ENCODE measurements around the gene DNAJC1.

DNA sequence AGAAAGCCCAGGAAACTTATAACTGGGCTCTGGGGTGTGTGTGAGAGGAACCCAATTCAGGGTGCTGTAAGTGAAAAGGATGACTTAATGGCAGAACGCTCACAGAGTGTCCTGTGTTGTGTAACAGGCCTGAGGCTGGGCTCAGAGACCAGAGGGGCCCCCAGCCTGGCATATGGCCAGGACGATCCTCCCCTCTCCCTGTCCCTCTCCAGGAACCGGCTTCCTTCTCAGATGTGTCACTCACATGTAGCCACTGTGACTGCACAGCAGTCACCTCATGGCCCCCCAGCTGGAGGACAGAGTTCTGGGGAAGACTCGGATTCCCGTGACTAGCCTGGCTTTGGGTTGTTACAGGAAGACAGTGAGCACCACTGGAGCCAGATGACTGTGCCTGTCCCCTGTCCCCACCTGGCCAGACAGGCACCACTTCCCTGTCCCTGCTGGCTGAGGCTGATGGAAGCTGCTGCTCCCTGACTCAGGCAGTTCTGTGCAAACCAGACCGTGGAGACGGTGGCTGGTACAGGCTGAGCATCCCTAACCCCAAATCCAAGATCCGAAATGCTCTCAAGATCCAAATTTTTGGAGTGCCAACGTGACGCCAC lies 249.0 kb downstream of the DNAJC1 start:
- TF ChIP-seq CTCF (IDR thresholded peaks at IDR 0.05; ENCODE audit: low read depth, low read length, missing input control): no peak
- no peak for TF ChIP-seq ZBTB33 (IDR thresholded peaks at IDR 0.05)
- TF ChIP-seq, protein P1, sequence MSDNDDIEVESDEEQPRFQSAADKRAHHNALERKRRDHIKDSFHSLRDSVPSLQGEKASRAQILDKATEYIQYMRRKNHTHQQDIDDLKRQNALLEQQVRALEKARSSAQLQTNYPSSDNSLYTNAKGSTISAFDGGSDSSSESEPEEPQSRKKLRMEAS (IDR thresholded peaks at IDR 0.05): no peak
- TF ChIP-seq JUND (IDR thresholded peaks at IDR 0.05): no peak
- TF ChIP-seq, protein P2, sequence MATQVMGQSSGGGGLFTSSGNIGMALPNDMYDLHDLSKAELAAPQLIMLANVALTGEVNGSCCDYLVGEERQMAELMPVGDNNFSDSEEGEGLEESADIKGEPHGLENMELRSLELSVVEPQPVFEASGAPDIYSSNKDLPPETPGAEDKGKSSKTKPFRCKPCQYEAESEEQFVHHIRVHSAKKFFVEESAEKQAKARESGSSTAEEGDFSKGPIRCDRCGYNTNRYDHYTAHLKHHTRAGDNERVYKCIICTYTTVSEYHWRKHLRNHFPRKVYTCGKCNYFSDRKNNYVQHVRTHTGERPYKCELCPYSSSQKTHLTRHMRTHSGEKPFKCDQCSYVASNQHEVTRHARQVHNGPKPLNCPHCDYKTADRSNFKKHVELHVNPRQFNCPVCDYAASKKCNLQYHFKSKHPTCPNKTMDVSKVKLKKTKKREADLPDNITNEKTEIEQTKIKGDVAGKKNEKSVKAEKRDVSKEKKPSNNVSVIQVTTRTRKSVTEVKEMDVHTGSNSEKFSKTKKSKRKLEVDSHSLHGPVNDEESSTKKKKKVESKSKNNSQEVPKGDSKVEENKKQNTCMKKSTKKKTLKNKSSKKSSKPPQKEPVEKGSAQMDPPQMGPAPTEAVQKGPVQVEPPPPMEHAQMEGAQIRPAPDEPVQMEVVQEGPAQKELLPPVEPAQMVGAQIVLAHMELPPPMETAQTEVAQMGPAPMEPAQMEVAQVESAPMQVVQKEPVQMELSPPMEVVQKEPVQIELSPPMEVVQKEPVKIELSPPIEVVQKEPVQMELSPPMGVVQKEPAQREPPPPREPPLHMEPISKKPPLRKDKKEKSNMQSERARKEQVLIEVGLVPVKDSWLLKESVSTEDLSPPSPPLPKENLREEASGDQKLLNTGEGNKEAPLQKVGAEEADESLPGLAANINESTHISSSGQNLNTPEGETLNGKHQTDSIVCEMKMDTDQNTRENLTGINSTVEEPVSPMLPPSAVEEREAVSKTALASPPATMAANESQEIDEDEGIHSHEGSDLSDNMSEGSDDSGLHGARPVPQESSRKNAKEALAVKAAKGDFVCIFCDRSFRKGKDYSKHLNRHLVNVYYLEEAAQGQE (IDR thresholded peaks at IDR 0.05): no peak
- TF ChIP-seq NR2F2 (IDR thresholded peaks at IDR 0.05): no peak
- TF ChIP-seq ATF3 (IDR thresholded peaks at IDR 0.05): no peak
- no peak for TF ChIP-seq YY1 (IDR thresholded peaks at IDR 0.05)
- TF ChIP-seq RAD21 (IDR thresholded peaks at IDR 0.05): no peak
- TF ChIP-seq HNF4G (IDR thresholded peaks at IDR 0.05): no peak
- no peak for TF ChIP-seq TAF1 (conservative IDR thresholded peaks at IDR 0.05)
- no peak for TF ChIP-seq GABPA (IDR thresholded peaks at IDR 0.05 in 1 of 2, conservative IDR thresholded peaks at IDR 0.05 in 1 of 2)

Measured in liver (tissue), 3 donors.